GM12878 (cell line): Measurements from ENCODE around the gene MRC2. TPM values are rescaled to one million over a fixed set of nuclear protein-coding genes. Genes with fewer than 3 reads are reported as not detected.

Source experiments
- CREB1 ChIP-seq: IDR thresholded peaks from 2 replicates; pipeline ENCODE4 v1.6.1; 2012; ENCODE audit warnings: low read depth, mild to moderate bottlenecking, inconsistent platforms
- DPF2 ChIP-seq: fragments of 450-650 bp; IDR thresholded peaks from 2 replicates; pipeline ENCODE4 v1.6.1; 2017; ENCODE audit warnings: mild to moderate bottlenecking
- EP300 ChIP-seq, 2 experiments: fragments of 150-350 bp in 1 of 2; IDR thresholded peaks; 2 replicates each; pipeline ENCODE4 v1.6.1; 2011 to 2012; ENCODE audit warnings: low read depth in 2 of 2, low read length in 2 of 2, borderline replicate concordance in 1 of 2, improper control_type of control experiment in 1 of 2, inconsistent platforms in 1 of 2; ENCODE audit not compliant: control insufficient read depth in 1 of 2
- ETV6 ChIP-seq, 2 experiments: fragments of 450-650 bp in 1 of 2; IDR thresholded peaks in 1 of 2; conservative IDR thresholded peaks in 1 of 2; 2 replicates each; pipeline ENCODE4 v1.6.1; 2014; ENCODE audit warnings: antibody characterized with exemption in 1 of 2, borderline replicate concordance in 1 of 2, low read depth in 1 of 2, mild to moderate bottlenecking in 1 of 2, moderate library complexity in 1 of 2
- MTA3 ChIP-seq: IDR thresholded peaks from 2 replicates; pipeline ENCODE4 v1.6.1; 2012; ENCODE audit warnings: low read length, inconsistent platforms, borderline replicate concordance
- MYB ChIP-seq: fragments of 150-350 bp; IDR thresholded peaks from 2 replicates; pipeline ENCODE4 v1.6.1; 2014; ENCODE audit warnings: mild to moderate bottlenecking, low read depth, low read length, borderline replicate concordance
- PML ChIP-seq: IDR thresholded peaks from 2 replicates; pipeline ENCODE4 v1.6.1; 2012; ENCODE audit warnings: low read length, inconsistent platforms
- RCOR1 ChIP-seq: conservative IDR thresholded peaks from 2 replicates; pipeline ENCODE4 v1.6.1; 2012; ENCODE audit warnings: low read depth, low read length, improper control_type of control experiment
- SIN3A ChIP-seq: IDR thresholded peaks from 2 replicates; pipeline ENCODE4 v1.6.1; 2012; ENCODE audit warnings: low read depth, low read length, improper control_type of control experiment
- SPI1 ChIP-seq: IDR thresholded peaks from 2 replicates; pipeline ENCODE4 v1.6.1; 2011; ENCODE audit warnings: low read depth, mild to moderate bottlenecking, low read length, moderate library complexity, borderline replicate concordance; ENCODE audit not compliant: insufficient read depth
- SREBF2 ChIP-seq: IDR thresholded peaks from 2 replicates; pipeline ENCODE4 v1.6.1; 2012; ENCODE audit warnings: mild to moderate bottlenecking, low read length
- ZNF207 ChIP-seq: fragments of 450-650 bp; IDR thresholded peaks from 2 replicates; pipeline ENCODE4 v1.6.1; 2014; ENCODE audit warnings: antibody characterized with exemption, mild to moderate bottlenecking, borderline replicate concordance
- polyA plus RNA-seq, 11 experiments: library from polyadenylated mRNA; depleted of rRNA in 4 of 11; unstranded in 6 of 11; stranded (reverse) in 5 of 11; fragments of >200 nt; fragmentation: Nextera tagmentation in 4 of 11; fragmentation: Illumina TruSeq in 1 of 11; extraction: Ambion mirVana in 4 of 11; extraction: Trizol in 1 of 11; gene quantifications; 1 replicate in 1 of 11; 2 replicates in 10 of 11; pipeline versions ENCODE4 v1.2.1 to v1.2.3, GENCODE V29; 2011 to 2016; ENCODE audit warnings: inconsistent platforms in 2 of 11, missing spikeins in 2 of 11, low read depth in 1 of 11
- total RNA-seq, 4 experiments: library from RNA; depleted of rRNA in 3 of 4; stranded (reverse); fragments of >200 nt in 3 of 4; fragmentation: Illumina TruSeq in 1 of 4; extraction: Trizol in 1 of 4; gene quantifications; 2 replicates each; pipeline versions ENCODE4 v1.2.1 to v1.2.3, GENCODE V29; 2013 to 2021
- TF ChIP-seq, protein P1 (sequence below): fragments of 150-350 bp; IDR thresholded peaks from 2 replicates; pipeline ENCODE4 v1.6.1; 2014; ENCODE audit warnings: mild to moderate bottlenecking, low read depth, low read length

The MRC2 gene
- total and polyA plus RNA-seq, 10 of the 15 experiments (the other 5 are each of a cell fraction or from before 2014, with no cell fraction given), result 0.04 to 0.96 (median 0.30) TPM; not detected in 1

DNA sequence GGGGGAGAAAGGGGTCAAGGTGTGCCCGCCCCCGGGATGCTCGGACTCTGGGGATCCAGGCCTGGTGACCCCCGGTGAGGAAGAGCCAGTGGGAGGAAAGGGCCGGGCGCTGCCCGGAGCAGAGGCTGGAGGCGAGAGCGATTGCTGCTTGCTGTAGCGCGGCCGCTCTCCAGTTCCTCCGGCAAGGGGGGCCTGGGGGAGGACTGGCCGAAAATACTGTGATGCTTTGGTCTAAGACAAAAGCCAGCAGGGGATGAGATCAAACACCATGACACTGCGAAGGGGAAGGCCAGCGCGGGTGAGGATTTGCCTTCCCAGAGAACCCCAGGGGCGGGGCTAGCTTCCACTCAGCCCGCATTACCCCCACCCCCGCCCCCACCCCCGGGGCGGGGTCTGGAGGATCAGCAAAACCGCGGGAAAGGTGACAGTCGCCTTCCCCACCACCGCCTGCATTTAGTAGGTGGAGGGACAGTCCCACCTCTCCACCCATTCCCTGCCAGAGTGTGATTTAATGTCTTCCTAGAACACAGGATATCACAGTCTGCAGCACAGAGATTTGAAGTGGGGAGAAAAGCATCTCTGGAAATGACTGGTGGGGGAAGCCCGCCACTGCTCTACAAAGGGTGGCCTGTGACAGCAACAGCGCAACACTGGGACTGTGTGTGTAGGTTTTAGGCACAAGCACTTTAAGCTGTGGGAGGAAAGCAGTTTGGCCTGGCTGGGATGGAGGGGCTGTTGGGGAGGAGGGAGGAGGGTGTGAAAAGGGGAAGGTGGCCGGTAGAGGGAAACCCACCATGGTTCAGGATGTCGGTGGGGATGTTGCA lies 25.7 kb downstream of the MRC2 start (continued):
- TF ChIP-seq ETV6 (conservative IDR thresholded peaks at IDR 0.05 in 1 of 2, IDR thresholded peaks at IDR 0.05 in 1 of 2; ENCODE audit: borderline replicate concordance in 1 of 2, low read depth in 1 of 2) (peak in 1 of 2 experiments; percentile 70; a peak in 2 of 4 replicates), EP300 (IDR thresholded peaks at IDR 0.05; ENCODE audit: borderline replicate concordance in 1 of 2, control insufficient read depth in 1 of 2, low read depth in 2 of 2, low read length in 2 of 2) (peak in 1 of 2 experiments; percentile 75; a peak in 2 of 4 replicates), MYB (no peak), ZNF207 (no peak), CREB1 (peak; percentile 58), RCOR1 (peak; percentile 92; the same call in 1 of the 2 replicates), SPI1 (no peak), SIN3A (no peak), PML (no peak), DPF2 (peak; percentile 89), MTA3 (peak; percentile 65; the same call in 1 of the 2 replicates), SREBF2 (no peak)
- TF ChIP-seq, protein P1, sequence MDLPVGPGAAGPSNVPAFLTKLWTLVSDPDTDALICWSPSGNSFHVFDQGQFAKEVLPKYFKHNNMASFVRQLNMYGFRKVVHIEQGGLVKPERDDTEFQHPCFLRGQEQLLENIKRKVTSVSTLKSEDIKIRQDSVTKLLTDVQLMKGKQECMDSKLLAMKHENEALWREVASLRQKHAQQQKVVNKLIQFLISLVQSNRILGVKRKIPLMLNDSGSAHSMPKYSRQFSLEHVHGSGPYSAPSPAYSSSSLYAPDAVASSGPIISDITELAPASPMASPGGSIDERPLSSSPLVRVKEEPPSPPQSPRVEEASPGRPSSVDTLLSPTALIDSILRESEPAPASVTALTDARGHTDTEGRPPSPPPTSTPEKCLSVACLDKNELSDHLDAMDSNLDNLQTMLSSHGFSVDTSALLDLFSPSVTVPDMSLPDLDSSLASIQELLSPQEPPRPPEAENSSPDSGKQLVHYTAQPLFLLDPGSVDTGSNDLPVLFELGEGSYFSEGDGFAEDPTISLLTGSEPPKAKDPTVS, result no peak
